HEK293 (cell line): ENCODE results near the gene NDUFB1.

ENCODE experiments used
- CTCF ChIA-PET: fragments of 350-600 bp; formaldehyde crosslinking; extraction: SDS; loops from one replicate; lab custom pipeline; 2021; ENCODE audit warnings: antibody characterized with exemption; lab: Yijun Ruan, JAX
- POLR2A ChIA-PET: fragments of 300-600 bp; formaldehyde crosslinking; extraction: SDS; loops from one replicate; lab custom pipeline; 2020; ENCODE audit warnings: antibody characterized with exemption, inconsistent platforms; lab: Yijun Ruan, JAX
- H3K27ac ChIP-seq: fragments of 200-500 bp; sonication (Bioruptor generic); 2 replicates; pipeline ENCODE4 v1.5.1; 2014; ENCODE audit warnings: low read depth, low read length, control low read depth, inconsistent platforms; ENCODE audit errors: extremely low read depth
- H3K36me3 ChIP-seq, 2 experiments: fragments of 200-500 bp in 1 of 2; sonication (Bioruptor generic) in 1 of 2; 1 replicate in 1 of 2; 2 replicates in 1 of 2; pipeline ENCODE4 v1.5.1; 2014 to 2017; ENCODE audit warnings: inconsistent platforms in 2 of 2, low read length in 2 of 2; ENCODE audit not compliant: control insufficient read depth in 2 of 2, insufficient read depth in 1 of 2
- H3K4me1 ChIP-seq: fragments of 200-500 bp; sonication (Bioruptor generic); 2 replicates; pipeline ENCODE4 v1.5.1; 2014; ENCODE audit warnings: mild to moderate bottlenecking, low read length, inconsistent platforms; ENCODE audit not compliant: control insufficient read depth, insufficient read depth
- H3K4me3 ChIP-seq: 2 replicates; pipeline ENCODE4 v1.5.1; 2011; ENCODE audit warnings: low read depth, mild to moderate bottlenecking, control low read depth, low read length, moderate library complexity
- H3K9me3 ChIP-seq: fragments of 200-500 bp; sonication (Bioruptor generic); 2 replicates; pipeline ENCODE4 v1.5.1; 2014; ENCODE audit warnings: low read depth, low read length, inconsistent platforms; ENCODE audit not compliant: control insufficient read depth, insufficient read depth
- BCL11A ChIP-seq: fragments of 450-650 bp; formaldehyde crosslinking; IDR thresholded peaks from 2 replicates; pipeline ENCODE4 v1.5.1; 2016; ENCODE audit warnings: low read depth, missing biosample characterization, missing genetic modification characterization
- GLI4 ChIP-seq: fragments of 450-650 bp; formaldehyde crosslinking; IDR thresholded peaks from 2 replicates; pipeline ENCODE4 v1.5.1; 2016; ENCODE audit warnings: missing biosample characterization, missing genetic modification characterization
- HOXC10 ChIP-seq: sonication (generic); formaldehyde crosslinking; IDR thresholded peaks from 2 replicates; pipeline ENCODE4 v1.8.1; 2023; ENCODE audit warnings: mild to moderate bottlenecking, missing genetic modification reagents
- KLF7 ChIP-seq: fragments of 450-650 bp; formaldehyde crosslinking; IDR thresholded peaks from 2 replicates; pipeline ENCODE4 v1.5.1; 2016; ENCODE audit warnings: missing biosample characterization, missing genetic modification characterization, borderline replicate concordance
- TRIM28 ChIP-seq: IDR thresholded peaks from 2 replicates; pipeline ENCODE4 v1.6.1; 2011; ENCODE audit warnings: low read length, control low read depth, borderline replicate concordance
- YY1 ChIP-seq: fragments of 450-650 bp; formaldehyde crosslinking; IDR thresholded peaks from 2 replicates; pipeline ENCODE4 v1.5.1; 2018; ENCODE audit warnings: missing biosample characterization, missing genetic modification characterization
- ZBTB21 ChIP-seq: fragments of 450-650 bp; formaldehyde crosslinking; IDR thresholded peaks from 2 replicates; pipeline ENCODE4 v1.5.1; 2017; ENCODE audit warnings: missing biosample characterization, missing genetic modification characterization
- ZBTB48 ChIP-seq: fragments of 450-650 bp; formaldehyde crosslinking; IDR thresholded peaks from 2 replicates; pipeline ENCODE4 v1.5.1; 2016; ENCODE audit warnings: missing biosample characterization, missing genetic modification characterization
- ZFP41 ChIP-seq: fragments of 450-650 bp; formaldehyde crosslinking; IDR thresholded peaks from 2 replicates; pipeline ENCODE4 v1.5.1; 2016; ENCODE audit warnings: missing biosample characterization, missing genetic modification characterization, borderline replicate concordance
- ZNF169 ChIP-seq: fragments of 450-650 bp; formaldehyde crosslinking; IDR thresholded peaks from 2 replicates; pipeline ENCODE4 v1.5.1; 2016; ENCODE audit warnings: missing biosample characterization, missing genetic modification characterization
- ZNF175 ChIP-seq: fragments of 450-650 bp; formaldehyde crosslinking; IDR thresholded peaks from 2 replicates; pipeline ENCODE4 v1.5.1; 2016; ENCODE audit warnings: missing biosample characterization, missing genetic modification characterization
- ZNF211 ChIP-seq: fragments of 450-650 bp; formaldehyde crosslinking; IDR thresholded peaks from 2 replicates; pipeline ENCODE4 v1.5.1; 2016; ENCODE audit warnings: low read depth, missing biosample characterization, missing genetic modification characterization
- ZNF214 ChIP-seq: fragments of 450-650 bp; formaldehyde crosslinking; IDR thresholded peaks from 2 replicates; pipeline ENCODE4 v1.5.1; 2017; ENCODE audit warnings: missing biosample characterization, mild to moderate bottlenecking, missing genetic modification characterization, borderline replicate concordance
- ZNF473 ChIP-seq: fragments of 450-650 bp; formaldehyde crosslinking; IDR thresholded peaks from 2 replicates; pipeline ENCODE4 v1.5.1; 2017; ENCODE audit warnings: missing biosample characterization, missing genetic modification characterization
- ZNF514 ChIP-seq: fragments of 450-650 bp; formaldehyde crosslinking; IDR thresholded peaks from 2 replicates; pipeline ENCODE4 v1.5.1; 2016; ENCODE audit warnings: missing biosample characterization, missing genetic modification characterization
- ZNF548 ChIP-seq: fragments of 450-650 bp; formaldehyde crosslinking; IDR thresholded peaks from 2 replicates; pipeline ENCODE4 v1.5.1; 2016; ENCODE audit warnings: missing biosample characterization, missing genetic modification characterization
- ZNF626 ChIP-seq: fragments of 450-650 bp; sonication (Bioruptor Pico); formaldehyde crosslinking; IDR thresholded peaks from 2 replicates; pipeline ENCODE4 v1.5.1; 2018; ENCODE audit warnings: missing biosample characterization, missing genetic modification characterization, inconsistent platforms
- ZNF776 ChIP-seq: fragments of 450-650 bp; formaldehyde crosslinking; IDR thresholded peaks from 2 replicates; pipeline ENCODE4 v1.5.0; 2017; ENCODE audit warnings: missing biosample characterization, missing genetic modification characterization, borderline replicate concordance
- TF ChIP-seq, protein P1 (sequence below): fragments of 450-650 bp; formaldehyde crosslinking; IDR thresholded peaks from 2 replicates; pipeline ENCODE4 v1.5.1; 2016; ENCODE audit warnings: missing biosample characterization, missing genetic modification characterization
- TF ChIP-seq, protein P2 (sequence below): fragments of 450-650 bp; formaldehyde crosslinking; optimal IDR thresholded peaks from 2 replicates; pipeline ENCODE3; 2016; ENCODE audit warnings: missing biosample characterization, mild to moderate bottlenecking, missing genetic modification characterization
- TF ChIP-seq, protein P3 (sequence below): fragments of 450-650 bp; formaldehyde crosslinking; IDR thresholded peaks from 2 replicates; pipeline ENCODE4 v1.5.1; 2017; ENCODE audit warnings: missing biosample characterization, missing genetic modification characterization
- TF ChIP-seq, protein P4 (sequence below): fragments of 450-650 bp; formaldehyde crosslinking; IDR thresholded peaks from 2 replicates; pipeline ENCODE4 v1.5.1; 2016; ENCODE audit warnings: missing biosample characterization, missing genetic modification characterization, borderline replicate concordance
- TF ChIP-seq, protein P5 (sequence below): fragments of 450-650 bp; formaldehyde crosslinking; IDR thresholded peaks from 2 replicates; pipeline ENCODE4 v1.5.1; 2016; ENCODE audit warnings: missing biosample characterization, missing genetic modification characterization

Gene NDUFB1

DNA sequence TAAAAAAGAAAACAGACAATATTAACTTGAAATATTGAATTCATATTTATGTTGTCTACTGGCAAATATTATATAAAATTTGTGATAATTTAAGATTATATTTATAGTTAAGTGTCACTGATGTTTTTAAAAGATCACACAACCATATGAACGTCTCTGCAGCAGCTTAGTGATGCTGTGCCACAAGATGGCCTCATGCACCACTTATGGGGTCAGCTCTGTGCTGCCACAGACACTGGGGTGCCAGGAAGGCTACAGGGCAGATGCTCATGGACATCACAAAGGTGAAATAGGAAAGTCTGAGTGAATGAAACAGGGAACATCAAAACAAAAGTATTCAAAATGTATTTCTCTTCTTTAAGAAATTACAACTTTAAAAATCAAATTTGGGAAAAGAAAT, 28.2 kb downstream of the NDUFB1 start:
- no peak overlapping the region for H3K4me3 ChIP-seq
- no peak for TF ChIP-seq ZFP41 (tag by site-specific recombination)
- TF ChIP-seq, protein P1, sequence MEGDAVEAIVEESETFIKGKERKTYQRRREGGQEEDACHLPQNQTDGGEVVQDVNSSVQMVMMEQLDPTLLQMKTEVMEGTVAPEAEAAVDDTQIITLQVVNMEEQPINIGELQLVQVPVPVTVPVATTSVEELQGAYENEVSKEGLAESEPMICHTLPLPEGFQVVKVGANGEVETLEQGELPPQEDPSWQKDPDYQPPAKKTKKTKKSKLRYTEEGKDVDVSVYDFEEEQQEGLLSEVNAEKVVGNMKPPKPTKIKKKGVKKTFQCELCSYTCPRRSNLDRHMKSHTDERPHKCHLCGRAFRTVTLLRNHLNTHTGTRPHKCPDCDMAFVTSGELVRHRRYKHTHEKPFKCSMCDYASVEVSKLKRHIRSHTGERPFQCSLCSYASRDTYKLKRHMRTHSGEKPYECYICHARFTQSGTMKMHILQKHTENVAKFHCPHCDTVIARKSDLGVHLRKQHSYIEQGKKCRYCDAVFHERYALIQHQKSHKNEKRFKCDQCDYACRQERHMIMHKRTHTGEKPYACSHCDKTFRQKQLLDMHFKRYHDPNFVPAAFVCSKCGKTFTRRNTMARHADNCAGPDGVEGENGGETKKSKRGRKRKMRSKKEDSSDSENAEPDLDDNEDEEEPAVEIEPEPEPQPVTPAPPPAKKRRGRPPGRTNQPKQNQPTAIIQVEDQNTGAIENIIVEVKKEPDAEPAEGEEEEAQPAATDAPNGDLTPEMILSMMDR (tag by site-specific recombination): peak; percentile 37
- ChIA-PET POLR2A (no interaction called here), CTCF (interaction anchor here (0.6 to 1.0 kb wide), 3 partner anchors 14 to 561 kb away, joined by 3 to 7 read pairs (median 4); no protein-coding TSS in a partner anchor)
- no peaks in the 10 kb centered on the region for H3K9me3 ChIP-seq
- no peak overlapping the region for H3K27ac ChIP-seq
- H3K4me1 ChIP-seq: no peaks in the 10 kb centered on the region
- H3K36me3 ChIP-seq: peaks cover 36 to 42% of the 10 kb centered on the region in 2 experiments

GRCh38 chr14:92088494-92088893, 33.0 kb downstream of the NDUFB1 start:
- POLR2A ChIA-PET: interaction anchor here (0.6 kb wide), 1 partner anchor 54 kb away, joined by 4 read pairs; no protein-coding TSS in a partner anchor

DNA sequence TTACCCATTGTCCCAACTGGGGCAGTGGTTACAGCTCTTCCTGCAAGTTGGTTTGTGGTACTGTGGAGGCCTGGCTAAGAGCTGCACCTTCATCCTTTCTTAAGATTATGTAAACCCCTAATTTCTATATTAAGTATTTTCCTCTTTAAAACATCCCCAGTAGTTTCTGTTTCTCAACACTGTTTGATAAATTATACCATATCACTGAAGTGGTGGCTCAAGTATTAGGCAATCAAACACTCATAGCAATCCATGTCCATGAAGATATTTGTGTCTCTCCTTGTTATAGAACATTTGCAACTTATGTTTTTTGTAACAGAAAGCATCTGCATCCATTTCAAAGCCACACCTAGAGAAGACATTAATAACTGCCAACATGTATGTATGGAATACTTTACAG, 47.0 kb downstream of the NDUFB1 start:
- ChIA-PET CTCF (interaction anchor here (0.5 kb wide), 1 partner anchor 902 kb away, joined by 3 read pairs; no protein-coding TSS in a partner anchor), POLR2A (interaction anchor here (1.7 kb wide), 1 partner anchor 35 kb away, joined by 3 read pairs; the partner anchor contains the start of gene TRIP11)
- Histone ChIP-seq H3K4me1 (no peaks in the 10 kb centered on the region), H3K4me3 (no peak overlapping the region), H3K36me3 (peaks cover 32 to 33% of the 10 kb centered on the region in 2 experiments), H3K27ac (no peak overlapping the region), H3K9me3 (no peaks in the 10 kb centered on the region)
- TF ChIP-seq, protein P1 (tag by site-specific recombination): no peak
- no peak for TF ChIP-seq KLF7 (tag by site-specific recombination)
- no peak for TF ChIP-seq ZNF514 (tag by site-specific recombination)
- TF ChIP-seq, protein P2, sequence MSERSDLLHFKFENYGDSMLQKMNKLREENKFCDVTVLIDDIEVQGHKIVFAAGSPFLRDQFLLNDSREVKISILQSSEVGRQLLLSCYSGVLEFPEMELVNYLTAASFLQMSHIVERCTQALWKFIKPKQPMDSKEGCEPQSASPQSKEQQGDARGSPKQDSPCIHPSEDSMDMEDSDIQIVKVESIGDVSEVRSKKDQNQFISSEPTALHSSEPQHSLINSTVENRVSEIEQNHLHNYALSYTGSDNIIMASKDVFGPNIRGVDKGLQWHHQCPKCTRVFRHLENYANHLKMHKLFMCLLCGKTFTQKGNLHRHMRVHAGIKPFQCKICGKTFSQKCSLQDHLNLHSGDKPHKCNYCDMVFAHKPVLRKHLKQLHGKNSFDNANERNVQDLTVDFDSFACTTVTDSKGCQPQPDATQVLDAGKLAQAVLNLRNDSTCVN (tag by site-specific recombination): no peak
- TF ChIP-seq ZBTB48 (tag by site-specific recombination): no peak
- no peak for TF ChIP-seq ZNF211
- TF ChIP-seq ZNF548 (tag by site-specific recombination): no peak

More at GRCh38 chr14:92088494-92088893, 33.0 kb downstream of the NDUFB1 start:
- CTCF ChIA-PET: interaction anchor here (1.6 kb wide), 1 partner anchor 17 kb away, joined by 3 read pairs; no protein-coding TSS in a partner anchor
- no peak overlapping the region for H3K27ac ChIP-seq
- H3K36me3 ChIP-seq: peaks cover 34 to 41% of the 10 kb centered on the region in 2 experiments
- H3K4me1 ChIP-seq: no peaks in the 10 kb centered on the region
- H3K4me3 ChIP-seq: no peak overlapping the region
- TF ChIP-seq YY1 (tag by site-specific recombination): no peak
- no peak for TF ChIP-seq ZNF776 (tag by site-specific recombination)
- no peak for TF ChIP-seq ZBTB21 (tag by site-specific recombination)
- TF ChIP-seq TRIM28: no peak
- no peak for TF ChIP-seq HOXC10 (CRISPR knock-in tag)
- TF ChIP-seq, protein P3, sequence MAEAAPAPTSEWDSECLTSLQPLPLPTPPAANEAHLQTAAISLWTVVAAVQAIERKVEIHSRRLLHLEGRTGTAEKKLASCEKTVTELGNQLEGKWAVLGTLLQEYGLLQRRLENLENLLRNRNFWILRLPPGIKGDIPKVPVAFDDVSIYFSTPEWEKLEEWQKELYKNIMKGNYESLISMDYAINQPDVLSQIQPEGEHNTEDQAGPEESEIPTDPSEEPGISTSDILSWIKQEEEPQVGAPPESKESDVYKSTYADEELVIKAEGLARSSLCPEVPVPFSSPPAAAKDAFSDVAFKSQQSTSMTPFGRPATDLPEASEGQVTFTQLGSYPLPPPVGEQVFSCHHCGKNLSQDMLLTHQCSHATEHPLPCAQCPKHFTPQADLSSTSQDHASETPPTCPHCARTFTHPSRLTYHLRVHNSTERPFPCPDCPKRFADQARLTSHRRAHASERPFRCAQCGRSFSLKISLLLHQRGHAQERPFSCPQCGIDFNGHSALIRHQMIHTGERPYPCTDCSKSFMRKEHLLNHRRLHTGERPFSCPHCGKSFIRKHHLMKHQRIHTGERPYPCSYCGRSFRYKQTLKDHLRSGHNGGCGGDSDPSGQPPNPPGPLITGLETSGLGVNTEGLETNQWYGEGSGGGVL (tag by site-specific recombination): no peak
- TF ChIP-seq ZNF473 (tag by site-specific recombination): no peak
- TF ChIP-seq, protein P4, sequence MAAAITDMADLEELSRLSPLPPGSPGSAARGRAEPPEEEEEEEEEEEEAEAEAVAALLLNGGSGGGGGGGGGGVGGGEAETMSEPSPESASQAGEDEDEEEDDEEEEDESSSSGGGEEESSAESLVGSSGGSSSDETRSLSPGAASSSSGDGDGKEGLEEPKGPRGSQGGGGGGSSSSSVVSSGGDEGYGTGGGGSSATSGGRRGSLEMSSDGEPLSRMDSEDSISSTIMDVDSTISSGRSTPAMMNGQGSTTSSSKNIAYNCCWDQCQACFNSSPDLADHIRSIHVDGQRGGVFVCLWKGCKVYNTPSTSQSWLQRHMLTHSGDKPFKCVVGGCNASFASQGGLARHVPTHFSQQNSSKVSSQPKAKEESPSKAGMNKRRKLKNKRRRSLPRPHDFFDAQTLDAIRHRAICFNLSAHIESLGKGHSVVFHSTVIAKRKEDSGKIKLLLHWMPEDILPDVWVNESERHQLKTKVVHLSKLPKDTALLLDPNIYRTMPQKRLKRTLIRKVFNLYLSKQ (tag by site-specific recombination): no peak
- no peak for TF ChIP-seq ZNF169 (tag by site-specific recombination)
- TF ChIP-seq, protein P5, sequence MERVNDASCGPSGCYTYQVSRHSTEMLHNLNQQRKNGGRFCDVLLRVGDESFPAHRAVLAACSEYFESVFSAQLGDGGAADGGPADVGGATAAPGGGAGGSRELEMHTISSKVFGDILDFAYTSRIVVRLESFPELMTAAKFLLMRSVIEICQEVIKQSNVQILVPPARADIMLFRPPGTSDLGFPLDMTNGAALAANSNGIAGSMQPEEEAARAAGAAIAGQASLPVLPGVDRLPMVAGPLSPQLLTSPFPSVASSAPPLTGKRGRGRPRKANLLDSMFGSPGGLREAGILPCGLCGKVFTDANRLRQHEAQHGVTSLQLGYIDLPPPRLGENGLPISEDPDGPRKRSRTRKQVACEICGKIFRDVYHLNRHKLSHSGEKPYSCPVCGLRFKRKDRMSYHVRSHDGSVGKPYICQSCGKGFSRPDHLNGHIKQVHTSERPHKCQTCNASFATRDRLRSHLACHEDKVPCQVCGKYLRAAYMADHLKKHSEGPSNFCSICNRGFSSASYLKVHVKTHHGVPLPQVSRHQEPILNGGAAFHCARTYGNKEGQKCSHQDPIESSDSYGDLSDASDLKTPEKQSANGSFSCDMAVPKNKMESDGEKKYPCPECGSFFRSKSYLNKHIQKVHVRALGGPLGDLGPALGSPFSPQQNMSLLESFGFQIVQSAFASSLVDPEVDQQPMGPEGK: no peak
- no peak for TF ChIP-seq ZNF175 (tag by site-specific recombination)
- no peak for TF ChIP-seq BCL11A (tag by site-specific recombination)
- no peak for TF ChIP-seq ZNF626
- no peak for TF ChIP-seq ZNF214 (tag by site-specific recombination)
- TF ChIP-seq GLI4 (tag by site-specific recombination): no peak
- TF ChIP-seq, all 188 proteins: peak for 0
- no peaks in the 10 kb centered on the region for H3K9me3 ChIP-seq
